ENCODE data around the gene KRTAP21-1. TPM values are rescaled to one million over a fixed set of nuclear protein-coding genes. Genes with fewer than 3 reads are reported as not detected.

KRTAP21-1 gene
- polyA plus RNA-seq, 5 donors, result not detected

Other genes starting within 250 kb of the KRTAP21-1 start
- not detected for gene KRTAP19-6, start 213.6 kb downstream of the KRTAP21-1 start, polyA plus RNA-seq (ENCODE audit: insufficient read depth in 1 of 5, insufficient read length in 5 of 5, low replicate concordance in 1 of 5)
- gene KRTAP19-7, start 194.1 kb downstream of the KRTAP21-1 start, polyA plus RNA-seq (ENCODE audit: insufficient read depth in 1 of 5, insufficient read length in 5 of 5, low replicate concordance in 1 of 5), result not detected
- gene KRTAP22-2, start 165.0 kb downstream of the KRTAP21-1 start, polyA plus RNA-seq (ENCODE audit: insufficient read depth in 1 of 5, insufficient read length in 5 of 5, low replicate concordance in 1 of 5), result not detected
- not detected for gene KRTAP6-3, start 163.0 kb downstream of the KRTAP21-1 start, polyA plus RNA-seq (ENCODE audit: insufficient read depth in 1 of 5, insufficient read length in 5 of 5, low replicate concordance in 1 of 5)
- gene KRTAP6-2, start 156.5 kb downstream of the KRTAP21-1 start, polyA plus RNA-seq (ENCODE audit: insufficient read depth in 1 of 5, insufficient read length in 5 of 5, low replicate concordance in 1 of 5), result not detected
- gene KRTAP22-1, start 154.3 kb downstream of the KRTAP21-1 start, polyA plus RNA-seq (ENCODE audit: insufficient read depth in 1 of 5, insufficient read length in 5 of 5, low replicate concordance in 1 of 5), result not detected
- not detected for gene KRTAP6-1, start 141.5 kb downstream of the KRTAP21-1 start, polyA plus RNA-seq (ENCODE audit: insufficient read depth in 1 of 5, insufficient read length in 5 of 5, low replicate concordance in 1 of 5)
- not detected for gene KRTAP20-1, start 139.0 kb downstream of the KRTAP21-1 start, polyA plus RNA-seq (ENCODE audit: insufficient read depth in 1 of 5, insufficient read length in 5 of 5, low replicate concordance in 1 of 5)
- gene KRTAP20-4, start 134.8 kb downstream of the KRTAP21-1 start, polyA plus RNA-seq (ENCODE audit: insufficient read depth in 1 of 5, insufficient read length in 5 of 5, low replicate concordance in 1 of 5), result not detected
- gene KRTAP20-2, start 120.2 kb downstream of the KRTAP21-1 start, polyA plus RNA-seq (ENCODE audit: insufficient read depth in 1 of 5, insufficient read length in 5 of 5, low replicate concordance in 1 of 5), result not detected
- not detected for gene KRTAP20-3, start 112.6 kb downstream of the KRTAP21-1 start, polyA plus RNA-seq (ENCODE audit: insufficient read depth in 1 of 5, insufficient read length in 5 of 5, low replicate concordance in 1 of 5)
- gene KRTAP21-3, start 36.7 kb downstream of the KRTAP21-1 start, polyA plus RNA-seq (ENCODE audit: insufficient read depth in 1 of 5, insufficient read length in 5 of 5, low replicate concordance in 1 of 5), result not detected
- not detected for gene KRTAP21-2, start 8.2 kb downstream of the KRTAP21-1 start, polyA plus RNA-seq (ENCODE audit: insufficient read depth in 1 of 5, insufficient read length in 5 of 5, low replicate concordance in 1 of 5)
- gene KRTAP8-1, start 57.8 kb upstream of the KRTAP21-1 start, polyA plus RNA-seq (ENCODE audit: insufficient read depth in 1 of 5, insufficient read length in 5 of 5, low replicate concordance in 1 of 5), result not detected
- gene KRTAP7-1, start 74.3 kb upstream of the KRTAP21-1 start, polyA plus RNA-seq (ENCODE audit: insufficient read depth in 1 of 5, insufficient read length in 5 of 5, low replicate concordance in 1 of 5), result not detected
- gene KRTAP11-1, start 126.2 kb upstream of the KRTAP21-1 start, polyA plus RNA-seq (ENCODE audit: insufficient read depth in 1 of 5, insufficient read length in 5 of 5, low replicate concordance in 1 of 5), result not detected